ENCODE data around the gene VCAM1. TPM values are rescaled to one million over a fixed set of nuclear protein-coding genes. Genes with fewer than 3 reads are reported as not detected.

VCAM1 gene
- total RNA-seq, 1 experiment from 2014 or later: 0.07 TPM

DNA sequence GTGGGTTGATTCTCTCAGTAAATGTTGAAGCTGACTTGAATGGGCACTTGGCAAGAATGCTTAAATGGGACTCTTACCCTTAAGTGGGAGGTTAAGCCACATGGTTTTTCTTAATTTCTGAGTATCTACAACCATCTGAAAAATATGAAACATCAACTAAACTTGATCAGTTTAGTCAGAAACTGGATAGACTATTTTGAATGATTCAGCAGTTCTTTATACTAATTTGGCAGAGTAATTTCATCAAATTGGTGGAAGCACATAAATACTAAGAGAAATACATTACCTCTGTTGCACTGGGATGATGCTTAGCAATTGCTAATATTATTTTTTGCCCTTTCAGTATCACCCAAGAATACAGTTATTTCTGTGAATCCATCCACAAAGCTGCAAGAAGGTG lies 4.7 kb downstream of the VCAM1 start:
- no peak overlapping the region for H2AFZ ChIP-seq (ENCODE audit: low read length)
- no peak overlapping the region for H3K14ac ChIP-seq (ENCODE audit: insufficient read depth, low read length)
- no peaks in the 10 kb centered on the region for H3K4me1 ChIP-seq (ENCODE audit: insufficient read depth, low read length)
- no peak overlapping the region for H4K5ac ChIP-seq (ENCODE audit: insufficient read length, low read depth, low read length)
- H2BK120ac ChIP-seq (ENCODE audit: low read depth, low read length, poor library complexity, severe bottlenecking): no peak overlapping the region
- H2BK20ac ChIP-seq (ENCODE audit: low read depth, low read length, poor library complexity, severe bottlenecking): no peak overlapping the region
- no peak overlapping the region for H2BK5ac ChIP-seq (ENCODE audit: insufficient read length, low read length)
- no peak overlapping the region for H2AK5ac ChIP-seq (ENCODE audit: insufficient read length, low read length)
- no peaks in the 10 kb centered on the region for H3K9me3 ChIP-seq (ENCODE audit: control insufficient read depth, low read depth, low read length)
- DNase-seq: no peak
- H3K79me1 ChIP-seq (ENCODE audit: insufficient read depth, low read depth, low read length, poor library complexity, severe bottlenecking): no peaks in the 10 kb centered on the region
- Mint-ChIP-seq H3K36me3 (ENCODE audit: insufficient read depth in 1 of 3, low read depth in 3 of 3) (no peaks in the 10 kb centered on the region), H3K27me3 (ENCODE audit: low read depth) (no peaks in the 10 kb centered on the region), H3K4me3 (no peak overlapping the region), H3K27ac (no peak overlapping the region), H3K4me1 (peaks cover 4 to 9% of the 10 kb centered on the region in 2 experiments), H3K9me3 (no peaks in the 10 kb centered on the region)
- H2BK15ac ChIP-seq (ENCODE audit: low read depth, low read length): no peak overlapping the region
- H3K56ac ChIP-seq (ENCODE audit: insufficient read length, low read depth, low read length): no peak overlapping the region
- no peaks in the 10 kb centered on the region for H3K79me2 ChIP-seq (ENCODE audit: insufficient read depth, low read length)
- no peak overlapping the region for H4K91ac ChIP-seq (ENCODE audit: insufficient read length, low read depth, low read length)
- H3K27ac ChIP-seq (ENCODE audit: insufficient read length, low read depth, low read length): no peak overlapping the region
- H3K27me3 ChIP-seq (ENCODE audit: insufficient read depth, low read length): no peaks in the 10 kb centered on the region
- H2BK12ac ChIP-seq (ENCODE audit: insufficient read length, low read depth, low read length): no peak overlapping the region
- no peak overlapping the region for H3K4me2 ChIP-seq (ENCODE audit: insufficient read depth, insufficient read length, low read length)
- no peak overlapping the region for H3T11ph ChIP-seq (ENCODE audit: low read length)
- no peaks in the 10 kb centered on the region for H3K23me2 ChIP-seq (ENCODE audit: insufficient read length, low read depth, low read length, poor library complexity, severe bottlenecking)
- no peak overlapping the region for H3K4ac ChIP-seq (ENCODE audit: low read depth, low read length)
- no peak overlapping the region for H3K18ac ChIP-seq (ENCODE audit: insufficient read length, low read depth, low read length)
- no peak overlapping the region for H3K23ac ChIP-seq (ENCODE audit: insufficient read length, low read depth, low read length)
- TF ChIP-seq, protein P1, sequence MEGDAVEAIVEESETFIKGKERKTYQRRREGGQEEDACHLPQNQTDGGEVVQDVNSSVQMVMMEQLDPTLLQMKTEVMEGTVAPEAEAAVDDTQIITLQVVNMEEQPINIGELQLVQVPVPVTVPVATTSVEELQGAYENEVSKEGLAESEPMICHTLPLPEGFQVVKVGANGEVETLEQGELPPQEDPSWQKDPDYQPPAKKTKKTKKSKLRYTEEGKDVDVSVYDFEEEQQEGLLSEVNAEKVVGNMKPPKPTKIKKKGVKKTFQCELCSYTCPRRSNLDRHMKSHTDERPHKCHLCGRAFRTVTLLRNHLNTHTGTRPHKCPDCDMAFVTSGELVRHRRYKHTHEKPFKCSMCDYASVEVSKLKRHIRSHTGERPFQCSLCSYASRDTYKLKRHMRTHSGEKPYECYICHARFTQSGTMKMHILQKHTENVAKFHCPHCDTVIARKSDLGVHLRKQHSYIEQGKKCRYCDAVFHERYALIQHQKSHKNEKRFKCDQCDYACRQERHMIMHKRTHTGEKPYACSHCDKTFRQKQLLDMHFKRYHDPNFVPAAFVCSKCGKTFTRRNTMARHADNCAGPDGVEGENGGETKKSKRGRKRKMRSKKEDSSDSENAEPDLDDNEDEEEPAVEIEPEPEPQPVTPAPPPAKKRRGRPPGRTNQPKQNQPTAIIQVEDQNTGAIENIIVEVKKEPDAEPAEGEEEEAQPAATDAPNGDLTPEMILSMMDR (conservative IDR thresholded peaks at IDR 0.05): no peak
- no peaks in the 10 kb centered on the region for H4K20me1 ChIP-seq (ENCODE audit: control insufficient read depth, insufficient read depth, insufficient read length)
- H3K9ac ChIP-seq (ENCODE audit: extremely low read depth, insufficient read length, low read length): no peak overlapping the region
- H4K8ac ChIP-seq (replicated peaks; ENCODE audit: insufficient read length, low read depth, low read length): no peak overlapping the region
